Dedifferentiated amniotic fluid mesenchymal stem cell (primary cell): ENCODE results near the gene TDRD9.
A peak's percentile ranks its signal among the peaks of the same experiment; 100 is the strongest.
"Not testable (repeated sequence)": the region's sequence is repeated elsewhere in the genome, so short reads cannot be mapped to it uniquely, and the experiment has no call there.

Experiments
- DNase-seq: peaks from one replicate; pipeline ENCODE4 v3.0.0-alpha.2; 2016; ENCODE audit errors: extremely low spot score

The TDRD9 gene

GRCh38 chr14:103928011-103928890, at the start of gene TDRD9:
TSS of gene TDRD9 (plus strand) at chr14:103928456. CDS start at chr14:103928510, 54 bp downstream.
- DNase-seq: no peak

GRCh38 chr14:103879118-103879569, 49.1 kb upstream of the TDRD9 start:
- no peak for DNase-seq

GRCh38 chr14:103879570-103880347, 48.5 kb upstream of the TDRD9 start:
- no peak for DNase-seq

- DNase-seq: peak; percentile 54
Observed at GRCh38 chr14:103880348-103881267, 47.6 kb upstream of the TDRD9 start.

- DNase-seq: no peak
Observed at GRCh38 chr14:103881268-103882201, 46.7 kb upstream of the TDRD9 start.

- no peak for DNase-seq
Observed at GRCh38 chr14:103882503-103883262, 45.6 kb upstream of the TDRD9 start.

GRCh38 chr14:103883263-103883523, 45.1 kb upstream of the TDRD9 start:
- DNase-seq: no peak

GRCh38 chr14:103884854-103885253, 43.4 kb upstream of the TDRD9 start:
- no peak for DNase-seq

GRCh38 chr14:103885509-103885932, 42.7 kb upstream of the TDRD9 start:
- no peak for DNase-seq

- no peak for DNase-seq
Observed at GRCh38 chr14:103886304-103887169, 41.7 kb upstream of the TDRD9 start.

GRCh38 chr14:103887170-103887501, 41.1 kb upstream of the TDRD9 start:
- no peak for DNase-seq

GRCh38 chr14:103887557-103888115, 40.6 kb upstream of the TDRD9 start:
- DNase-seq: no peak

GRCh38 chr14:103889002-103889312, 39.3 kb upstream of the TDRD9 start:
- not testable (repeated sequence) for DNase-seq

- DNase-seq: peak; percentile 29
Observed at GRCh38 chr14:103889313-103890051, 38.8 kb upstream of the TDRD9 start.

GRCh38 chr14:103890052-103890371, 38.2 kb upstream of the TDRD9 start:
- no peak for DNase-seq

GRCh38 chr14:103890821-103891666, 37.2 kb upstream of the TDRD9 start:
- DNase-seq: no peak

- DNase-seq: no peak
Observed at GRCh38 chr14:103891667-103892215, 36.5 kb upstream of the TDRD9 start.
